Fibroblast of skin of right biceps (primary cell): ENCODE measurements around the gene ATP13A5.

Source experiments
- DNase-seq: peaks from one replicate; pipeline ENCODE4 v3.0.0-alpha.2; 2013

The ATP13A5 gene

GRCh38 chr3:193269343-193270028 lies 109.1 kb downstream of the ATP13A5 start:
- DNase-seq: no peak

GRCh38 chr3:193262707-193263106 lies 115.8 kb downstream of the ATP13A5 start:
- DNase-seq: no peak

- DNase-seq: no peak
These were observed 116.6 kb downstream of the ATP13A5 start for GRCh38 chr3:193261970-193262369.

GRCh38 chr3:193253986-193254660 lies 124.4 kb downstream of the ATP13A5 start:
- DNase-seq: no peak

GRCh38 chr3:193250492-193250891 lies 128.1 kb downstream of the ATP13A5 start:
- DNase-seq: no peak

- no peak for DNase-seq
These were observed 129.6 kb downstream of the ATP13A5 start for GRCh38 chr3:193248848-193249468.

- DNase-seq: no peak
These were observed 135.0 kb downstream of the ATP13A5 start for GRCh38 chr3:193243571-193243970.

- peak; percentile 21 for DNase-seq
These were observed 136.8 kb downstream of the ATP13A5 start for GRCh38 chr3:193241716-193242115.

- peak; percentile 81 for DNase-seq
These were observed 137.5 kb downstream of the ATP13A5 start, which contains the start of gene PLAAT1 for GRCh38 chr3:193240850-193241706. PLAAT1 (plus strand) TSS chr3:193241222; CDS start chr3:193255651, 14,429 bp downstream.

GRCh38 chr3:193240436-193240849 lies 138.1 kb downstream of the ATP13A5 start:
- peak; percentile 19 for DNase-seq

- DNase-seq: no peak
These were observed 141.5 kb downstream of the ATP13A5 start for GRCh38 chr3:193237030-193237429.

GRCh38 chr3:193236599-193236998 lies 142.0 kb downstream of the ATP13A5 start:
- DNase-seq: no peak

- no peak for DNase-seq
These were observed 147.4 kb downstream of the ATP13A5 start for GRCh38 chr3:193231201-193231600.

GRCh38 chr3:193230610-193231009 lies 147.9 kb downstream of the ATP13A5 start:
- no peak for DNase-seq

GRCh38 chr3:193229851-193230420 lies 148.6 kb downstream of the ATP13A5 start:
- no peak for DNase-seq

- no peak for DNase-seq
These were observed 150.3 kb downstream of the ATP13A5 start for GRCh38 chr3:193228206-193228605.

- DNase-seq: no peak
These were observed 153.0 kb downstream of the ATP13A5 start for GRCh38 chr3:193225302-193226125.
